Gastrocnemius medialis (tissue), 4 donors: ENCODE data around the gene FBXL7.

Experiments
- CTCF ChIP-seq, 5 experiments: fragments of 450-650 bp in 3 of 5; fragments of 200-600 bp in 2 of 5; sonication (generic) in 2 of 5; IDR thresholded peaks in 4 of 5; conservative IDR thresholded peaks in 1 of 5; 1 replicate in 4 of 5; 2 replicates in 1 of 5; pipeline ENCODE4 v1.5.1; 2016 to 2019; ENCODE audit warnings: antibody characterized with exemption in 5 of 5, mild to moderate bottlenecking in 3 of 5, moderate library complexity in 3 of 5
- POLR2A ChIP-seq, 2 donors: fragments of 450-650 bp; IDR thresholded peaks; one replicate each; pipeline ENCODE4 v1.6.1; 2017; ENCODE audit warnings: antibody characterized with exemption in 2 of 2, mild to moderate bottlenecking in 2 of 2, moderate library complexity in 2 of 2

GRCh38 chr5:15521381-15522186 is 21.6 kb downstream of the FBXL7 start:
- TF ChIP-seq CTCF (IDR thresholded peaks at IDR 0.05 in 4 of 5, conservative IDR thresholded peaks at IDR 0.05 in 1 of 5) (no peak), POLR2A (IDR thresholded peaks at IDR 0.05) (no peak)
